Measurements from ENCODE around the gene SCYL3. TPM values are rescaled to one million over a fixed set of nuclear protein-coding genes. Genes with fewer than 3 reads are reported as not detected.

The SCYL3 gene
- total RNA-seq, 1 experiment from 2014 or later, result 7.6 TPM

DNA sequence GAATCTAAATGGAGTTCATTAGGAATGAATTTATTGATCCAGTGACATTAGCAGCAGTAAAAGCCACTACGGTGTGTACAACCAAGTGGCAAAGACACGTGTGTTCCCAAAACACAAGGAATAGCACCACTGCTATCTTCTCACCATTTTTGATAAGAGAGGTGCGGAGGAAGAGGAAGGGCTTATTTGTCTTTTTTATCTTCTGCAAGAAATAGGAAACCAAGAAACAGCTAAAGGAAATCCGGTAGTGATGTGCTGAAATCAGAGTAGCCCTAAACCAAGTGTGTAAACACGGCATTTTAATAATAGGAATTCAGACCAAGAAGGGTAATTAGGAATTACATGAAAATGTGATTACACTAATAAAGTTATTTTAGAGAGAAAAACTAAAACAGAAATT, 9.1 kb upstream of the SCYL3 start:
- ATAC-seq (no peak), DNase-seq (ENCODE audit: low read depth, low spot score) (no peak)
- H4K20me1 ChIP-seq (ENCODE audit: insufficient read depth), result no peaks in the 10 kb centered on the region
- H3K9ac ChIP-seq (ENCODE audit: low read length), result no peak overlapping the region
- no peak overlapping the region for H3K4me2 ChIP-seq (ENCODE audit: low read length)
- no peaks in the 10 kb centered on the region for H3K36me3 ChIP-seq (ENCODE audit: control insufficient read depth in 1 of 2, insufficient read depth in 2 of 2, low read length in 2 of 2)
- no peaks in the 10 kb centered on the region; the same call in 1 of the 2 replicates for H3K27me3 ChIP-seq (ENCODE audit: insufficient read depth, low read length)
- no peak overlapping the region for H2AFZ ChIP-seq (ENCODE audit: low read depth, low read length, poor library complexity, severe bottlenecking)
- ChIA-PET RAD21 (ENCODE audit: low non-redundant PET in 1 of 2, low total read pairs in 2 of 2, uncharacterized antibody in 2 of 2, unreplicated experiment in 2 of 2) (no interaction called here), POLR2A (no interaction called here), CTCF (no interaction called here)
- BruUV-seq (replicated peaks), result no TSS peak
- no peaks in the 10 kb centered on the region for H3K79me2 ChIP-seq (ENCODE audit: insufficient read depth, low read length)
- TF ChIP-seq, protein P1, sequence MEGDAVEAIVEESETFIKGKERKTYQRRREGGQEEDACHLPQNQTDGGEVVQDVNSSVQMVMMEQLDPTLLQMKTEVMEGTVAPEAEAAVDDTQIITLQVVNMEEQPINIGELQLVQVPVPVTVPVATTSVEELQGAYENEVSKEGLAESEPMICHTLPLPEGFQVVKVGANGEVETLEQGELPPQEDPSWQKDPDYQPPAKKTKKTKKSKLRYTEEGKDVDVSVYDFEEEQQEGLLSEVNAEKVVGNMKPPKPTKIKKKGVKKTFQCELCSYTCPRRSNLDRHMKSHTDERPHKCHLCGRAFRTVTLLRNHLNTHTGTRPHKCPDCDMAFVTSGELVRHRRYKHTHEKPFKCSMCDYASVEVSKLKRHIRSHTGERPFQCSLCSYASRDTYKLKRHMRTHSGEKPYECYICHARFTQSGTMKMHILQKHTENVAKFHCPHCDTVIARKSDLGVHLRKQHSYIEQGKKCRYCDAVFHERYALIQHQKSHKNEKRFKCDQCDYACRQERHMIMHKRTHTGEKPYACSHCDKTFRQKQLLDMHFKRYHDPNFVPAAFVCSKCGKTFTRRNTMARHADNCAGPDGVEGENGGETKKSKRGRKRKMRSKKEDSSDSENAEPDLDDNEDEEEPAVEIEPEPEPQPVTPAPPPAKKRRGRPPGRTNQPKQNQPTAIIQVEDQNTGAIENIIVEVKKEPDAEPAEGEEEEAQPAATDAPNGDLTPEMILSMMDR (IDR thresholded peaks at IDR 0.05 in 2 of 3, conservative IDR thresholded peaks at IDR 0.05 in 1 of 3; ENCODE audit: borderline replicate concordance in 1 of 3, insufficient read depth in 1 of 3, low read depth in 2 of 3, low read length in 2 of 3), result no peak
- no peak for TF ChIP-seq RAD21 (IDR thresholded peaks at IDR 0.05; ENCODE audit: low read depth)
- no peak for TF ChIP-seq SRF (IDR thresholded peaks at IDR 0.05; ENCODE audit: low read depth)
- no peak for TF ChIP-seq EGR1 (IDR thresholded peaks at IDR 0.05; ENCODE audit: low read depth)
- TF ChIP-seq EZH2phosphoT487 (IDR thresholded peaks at IDR 0.05; ENCODE audit: borderline replicate concordance), result no peak
- no peak for TF ChIP-seq ZFX (IDR thresholded peaks at IDR 0.05)
- peaks cover 6 to 17% of the 10 kb centered on the region in 2 experiments; a peak in 3 of 4 replicates for H3K4me1 ChIP-seq (ENCODE audit: control insufficient read depth in 1 of 2, insufficient read depth in 2 of 2, low read length in 2 of 2)
- H3K4me3 ChIP-seq (replicated peaks in 1 of 2; ENCODE audit: low read depth in 1 of 2, low read length in 2 of 2), result no peak overlapping the region
- H3K9me2 ChIP-seq (ENCODE audit: insufficient read depth), result no peaks in the 10 kb centered on the region
- no peak overlapping the region for H3K27ac ChIP-seq (ENCODE audit: low read depth, low read length)
- intact Hi-C loops (cut with micrococcal nuclease), result no loop called here
- H3K9me3 ChIP-seq (ENCODE audit: control insufficient read depth in 1 of 2, insufficient read depth in 1 of 2, low read depth in 1 of 2, low read length in 2 of 2), result no peaks in the 10 kb centered on the region

DNA sequence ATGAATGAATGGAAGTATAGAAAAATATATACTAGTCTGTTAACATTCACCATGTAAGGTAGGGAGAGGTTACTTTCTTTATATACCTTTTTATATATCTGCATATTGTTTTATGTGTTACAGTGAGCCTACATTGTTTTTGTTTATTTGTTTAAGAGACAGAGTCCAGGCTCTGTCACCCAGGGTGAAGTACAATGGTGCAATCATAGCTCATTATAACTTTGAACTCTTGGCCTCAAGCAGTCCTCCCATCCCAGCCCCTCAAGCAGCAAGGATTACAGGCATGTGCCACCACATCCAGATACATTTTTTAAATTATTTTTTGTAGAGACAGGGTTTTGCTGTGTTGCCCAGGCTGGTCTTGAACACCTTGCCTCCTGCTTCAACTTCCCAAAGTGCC, 7.4 kb upstream of the SCYL3 start:
- Histone ChIP-seq H3K79me2 (ENCODE audit: insufficient read depth, low read length) (no peaks in the 10 kb centered on the region), H3K4me1 (ENCODE audit: control insufficient read depth in 1 of 2, insufficient read depth in 2 of 2, low read length in 2 of 2) (peaks cover 6 to 17% of the 10 kb centered on the region in 2 experiments; a peak in 3 of 4 replicates), H3K9ac (ENCODE audit: low read length) (no peak overlapping the region), H3K9me3 (ENCODE audit: control insufficient read depth in 1 of 2, insufficient read depth in 1 of 2, low read depth in 1 of 2, low read length in 2 of 2) (no peaks in the 10 kb centered on the region), H2AFZ (ENCODE audit: low read depth, low read length, poor library complexity, severe bottlenecking) (no peak overlapping the region), H3K27ac (ENCODE audit: low read depth, low read length) (no peak overlapping the region), H3K4me2 (ENCODE audit: low read length) (no peak overlapping the region), H3K9me2 (ENCODE audit: insufficient read depth) (no peaks in the 10 kb centered on the region), H3K27me3 (ENCODE audit: insufficient read depth, low read length) (no peaks in the 10 kb centered on the region; the same call in 1 of the 2 replicates), H4K20me1 (ENCODE audit: insufficient read depth) (no peaks in the 10 kb centered on the region), H3K4me3 (replicated peaks in 1 of 2; ENCODE audit: low read depth in 1 of 2, low read length in 2 of 2) (no peak overlapping the region), H3K36me3 (ENCODE audit: control insufficient read depth in 1 of 2, insufficient read depth in 2 of 2, low read length in 2 of 2) (no peaks in the 10 kb centered on the region)
- BruUV-seq (replicated peaks), result no TSS peak
- DNase-seq (ENCODE audit: low read depth, low spot score) (no peak), ATAC-seq (no peak)
- POLR2A ChIA-PET, result no interaction called here
- TF ChIP-seq, protein P2, sequence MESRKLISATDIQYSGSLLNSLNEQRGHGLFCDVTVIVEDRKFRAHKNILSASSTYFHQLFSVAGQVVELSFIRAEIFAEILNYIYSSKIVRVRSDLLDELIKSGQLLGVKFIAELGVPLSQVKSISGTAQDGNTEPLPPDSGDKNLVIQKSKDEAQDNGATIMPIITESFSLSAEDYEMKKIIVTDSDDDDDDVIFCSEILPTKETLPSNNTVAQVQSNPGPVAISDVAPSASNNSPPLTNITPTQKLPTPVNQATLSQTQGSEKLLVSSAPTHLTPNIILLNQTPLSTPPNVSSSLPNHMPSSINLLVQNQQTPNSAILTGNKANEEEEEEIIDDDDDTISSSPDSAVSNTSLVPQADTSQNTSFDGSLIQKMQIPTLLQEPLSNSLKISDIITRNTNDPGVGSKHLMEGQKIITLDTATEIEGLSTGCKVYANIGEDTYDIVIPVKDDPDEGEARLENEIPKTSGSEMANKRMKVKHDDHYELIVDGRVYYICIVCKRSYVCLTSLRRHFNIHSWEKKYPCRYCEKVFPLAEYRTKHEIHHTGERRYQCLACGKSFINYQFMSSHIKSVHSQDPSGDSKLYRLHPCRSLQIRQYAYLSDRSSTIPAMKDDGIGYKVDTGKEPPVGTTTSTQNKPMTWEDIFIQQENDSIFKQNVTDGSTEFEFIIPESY (IDR thresholded peaks at IDR 0.05; ENCODE audit: extremely low read depth, insufficient replicate concordance, low read length), result no peak
- TF ChIP-seq SP1 (IDR thresholded peaks at IDR 0.05; ENCODE audit: low read depth) (no peak), FOSL1 (IDR thresholded peaks at IDR 0.05; ENCODE audit: low read depth) (no peak), POLR2A (IDR thresholded peaks at IDR 0.05; ENCODE audit: borderline replicate concordance, extremely low read depth, insufficient read depth, insufficient read length) (no peak), YY1 (IDR thresholded peaks at IDR 0.05; ENCODE audit: extremely low read depth, insufficient replicate concordance, low read depth, low read length) (no peak), CBX3 (IDR thresholded peaks at IDR 0.05; ENCODE audit: low read depth) (no peak), EGR1 (IDR thresholded peaks at IDR 0.05; ENCODE audit: low read depth) (no peak), POLR2AphosphoS5 (IDR thresholded peaks at IDR 0.05; ENCODE audit: low read depth, low read length) (no peak), ZFX (IDR thresholded peaks at IDR 0.05) (no peak), JUND (IDR thresholded peaks at IDR 0.05) (no peak)
- CTCF ChIA-PET, result no interaction called here
- RAD21 ChIA-PET (ENCODE audit: low non-redundant PET in 1 of 2, low total read pairs in 2 of 2, uncharacterized antibody in 2 of 2, unreplicated experiment in 2 of 2), result no interaction called here
- intact Hi-C loops (cut with micrococcal nuclease), result no loop called here
